Left colon (tissue), 2 donors: ENCODE results near the gene LPCAT2. TPM values are rescaled to one million over a fixed set of nuclear protein-coding genes. Genes with fewer than 3 reads are reported as not detected.

ENCODE experiments used
- ATAC-seq: fragments of 200-7000 bp; cut with Tn5 transposase; one replicate; pipeline ENCODE4 v1.9.1; 2020; ENCODE audit warnings: mild to moderate bottlenecking, moderate library complexity
- DNase-seq, 2 donors: peaks; one replicate each; pipeline ENCODE4 v3.0.0-alpha.2; 2020
- intact Hi-C, 2 donors: fragments of 100-400 bp; cut with DNase I in 1 of 2; cut with micrococcal nuclease in 1 of 2; formaldehyde crosslinking; loops; one replicate each; pipeline versions ENCODE4 v1.11.2 to v1.14.0; 2022; cut with DNase I, micrococcal nuclease
- total RNA-seq, 2 donors: library from RNA; stranded (reverse); fragmentation: NEBNext Ultra II Directional; extraction: Animal tissue kit (Norgen Biotek cat#: 25700); gene quantifications; one replicate each; pipeline ENCODE4 v1.2.1, GENCODE V29; 2021
- donor health status: DM: no; HTN: no; CAD: no.
- donor health status: DM: yes; HTN: yes; CAD: no.

LPCAT2 gene
- total RNA-seq, 2 donors from 2014 or later, result 14.0 to 17.9 TPM

DNA sequence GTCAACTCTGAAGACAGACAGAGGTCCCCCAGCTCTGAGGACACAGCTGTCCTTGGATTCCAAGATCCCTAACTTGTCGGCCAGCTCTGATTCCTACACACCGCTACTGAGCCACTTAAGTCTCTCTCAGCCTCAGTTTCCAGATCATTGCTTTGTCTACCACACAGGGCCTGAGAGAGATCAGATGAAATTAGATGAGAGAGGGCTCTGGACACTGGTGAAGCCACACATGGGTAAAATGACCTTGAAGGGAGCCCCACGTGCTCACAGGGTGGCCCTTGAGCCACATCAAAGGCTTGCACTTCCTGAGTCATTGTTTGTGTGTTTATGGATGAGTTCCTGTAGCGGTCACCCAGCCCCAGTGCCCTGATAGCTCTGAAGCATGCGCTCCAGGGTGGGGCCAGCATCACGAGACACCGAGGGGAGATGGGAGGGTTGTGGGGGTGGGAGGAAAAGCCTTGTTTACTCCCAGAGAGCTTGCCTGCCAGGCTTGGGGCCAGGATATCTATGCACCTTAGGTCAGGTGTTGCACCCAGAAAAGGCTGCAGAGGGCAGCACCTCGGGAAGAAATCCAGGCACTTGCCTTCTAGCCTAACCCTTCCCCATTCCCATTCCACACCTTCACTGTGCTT lies 114.2 kb downstream of the LPCAT2 start:
- peak; percentile 31 for ATAC-seq
- intact Hi-C loops, result no loop called here
- DNase-seq, result no peak

DNA sequence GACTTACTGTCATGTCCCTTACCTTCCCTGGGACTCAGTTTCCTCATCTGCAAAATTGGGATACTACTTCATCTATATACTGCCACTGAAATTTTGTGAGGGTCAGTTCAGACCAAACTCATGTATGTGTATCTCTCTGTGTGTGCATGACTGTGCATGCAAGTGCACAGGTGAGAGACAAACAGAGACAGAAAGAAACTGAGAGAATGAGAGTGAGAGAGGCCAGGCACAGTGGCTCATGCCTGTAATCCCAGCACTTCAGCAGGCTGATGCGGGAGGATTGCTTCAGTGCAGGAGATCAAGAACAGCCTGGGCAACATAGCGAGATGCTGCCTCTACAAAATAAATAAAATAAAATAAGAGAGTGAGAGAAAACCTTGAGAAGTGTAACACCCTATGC lies 114.8 kb downstream of the LPCAT2 start:
- intact Hi-C loops, result no loop called here
- no peak for ATAC-seq
- DNase-seq, result no peak

DNA sequence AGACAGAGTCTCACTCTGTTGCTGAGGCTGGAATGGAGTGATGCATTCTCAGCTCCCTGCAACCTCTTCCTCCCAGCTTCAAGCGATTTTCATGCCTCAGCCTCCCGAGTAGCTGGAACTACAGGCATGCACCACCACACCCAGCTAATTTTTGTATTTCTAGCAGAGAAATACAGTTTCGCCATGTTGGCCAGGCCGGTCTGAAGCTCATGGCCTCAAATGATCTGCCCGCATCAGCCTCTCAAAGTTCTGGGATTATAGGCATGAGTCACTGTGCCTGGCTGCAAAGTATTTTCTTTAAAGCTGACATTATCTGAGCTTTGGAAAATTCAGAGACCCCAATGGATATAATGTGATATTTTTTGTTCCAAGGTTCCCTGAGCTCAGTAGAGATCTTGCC lies 115.8 kb downstream of the LPCAT2 start:
- intact Hi-C loops, result no loop called here
- ATAC-seq, result no peak

DNA sequence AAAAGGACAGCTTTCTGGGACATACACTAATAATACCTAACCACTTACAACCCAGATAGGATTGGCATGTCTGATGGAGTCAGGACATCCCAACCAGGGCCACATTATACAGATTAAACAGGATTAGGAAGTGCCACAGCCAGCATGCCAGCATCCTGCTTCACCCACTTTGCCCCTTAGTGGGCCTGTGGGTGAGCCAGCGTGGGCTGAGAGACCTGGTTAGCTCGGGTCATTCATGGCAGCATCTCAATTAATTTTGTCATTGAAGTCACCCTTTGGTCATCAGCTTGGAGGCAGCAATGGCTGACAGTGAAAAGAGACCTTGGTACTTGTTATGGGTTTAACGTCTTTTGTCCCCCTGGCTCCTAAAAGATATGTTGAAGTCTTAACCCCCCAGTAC lies 117.0 kb downstream of the LPCAT2 start:
- ATAC-seq, result no peak
- no peak for DNase-seq
- intact Hi-C loops, result no loop called here

More for the DNA sequence above, 115.8 kb downstream of the LPCAT2 start:
- DNase-seq, result no peak

DNA sequence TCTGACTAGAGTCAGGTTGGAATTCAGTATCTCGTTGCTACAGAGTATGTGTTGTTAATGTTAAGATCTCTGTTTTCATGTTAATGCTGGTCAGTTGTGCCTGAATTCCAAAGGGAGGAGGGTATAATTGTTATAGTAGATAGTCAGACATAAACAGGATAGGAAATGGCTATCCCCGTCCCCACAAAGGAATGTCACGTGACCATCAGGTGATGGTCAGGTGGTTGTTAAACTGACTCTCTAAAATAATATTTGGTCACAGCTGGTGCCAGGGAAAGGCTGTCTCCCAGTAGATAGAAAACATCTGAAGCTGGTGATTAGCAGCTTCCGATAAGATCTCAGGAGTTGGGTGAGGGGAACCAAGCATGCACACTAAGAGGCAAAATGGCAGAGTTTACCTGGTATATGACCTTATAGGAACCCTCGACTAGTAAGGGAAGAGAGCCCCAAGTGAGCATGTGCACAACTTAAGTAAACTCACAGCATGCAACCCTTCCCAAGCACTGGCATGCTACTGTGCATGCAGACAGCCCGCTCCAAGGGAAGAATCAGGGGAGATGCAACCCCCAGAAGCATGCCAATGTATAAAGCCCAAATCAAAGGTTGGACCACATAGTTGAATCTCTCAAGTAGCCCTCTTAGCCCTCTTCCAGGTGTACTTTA lies 119.6 kb downstream of the LPCAT2 start:
- intact Hi-C loops, result no loop called here
- DNase-seq (no peak), ATAC-seq (no peak)

DNA sequence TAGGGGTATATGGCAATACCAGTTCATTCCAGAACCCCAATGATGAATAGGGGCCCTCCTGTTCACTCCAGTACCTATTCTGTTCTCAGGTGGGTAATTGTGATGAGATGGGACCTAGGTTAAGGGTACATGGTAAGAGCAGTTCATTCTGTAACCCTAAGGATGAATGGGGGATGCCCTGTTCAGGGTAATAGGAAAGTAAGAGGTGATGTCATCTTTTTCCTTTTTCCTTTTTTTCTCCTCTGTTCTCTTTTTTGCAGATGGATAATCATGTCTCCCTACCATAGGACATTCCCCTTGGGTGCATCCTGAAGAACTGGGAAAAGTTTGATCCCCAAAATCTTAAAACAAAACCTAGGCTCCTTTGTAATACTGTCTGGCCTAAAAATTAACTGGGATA lies 121.9 kb downstream of the LPCAT2 start:
- intact Hi-C loops, result no loop called here
- DNase-seq (no peak), ATAC-seq (no peak)

DNA sequence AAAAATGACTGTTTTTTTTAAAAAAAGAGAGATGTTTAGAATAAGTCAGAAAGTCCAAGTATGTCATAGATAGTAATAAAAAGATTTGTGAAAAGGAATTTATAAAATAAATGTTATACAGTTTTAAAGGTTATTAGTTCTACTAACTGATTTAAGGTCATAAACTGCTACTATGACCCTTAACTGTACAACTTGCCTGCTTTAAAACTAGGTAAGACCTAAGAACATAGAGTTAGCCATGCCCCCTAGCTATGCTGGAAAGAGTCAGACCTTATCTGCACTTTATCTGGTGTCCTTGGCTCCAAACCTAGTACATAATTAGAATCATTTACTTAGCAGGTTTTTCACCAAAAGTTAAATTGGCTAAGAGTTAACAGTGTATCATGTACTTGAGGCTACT lies 123.4 kb downstream of the LPCAT2 start:
- intact Hi-C loops, result no loop called here
- ATAC-seq (no peak), DNase-seq (no peak)

DNA sequence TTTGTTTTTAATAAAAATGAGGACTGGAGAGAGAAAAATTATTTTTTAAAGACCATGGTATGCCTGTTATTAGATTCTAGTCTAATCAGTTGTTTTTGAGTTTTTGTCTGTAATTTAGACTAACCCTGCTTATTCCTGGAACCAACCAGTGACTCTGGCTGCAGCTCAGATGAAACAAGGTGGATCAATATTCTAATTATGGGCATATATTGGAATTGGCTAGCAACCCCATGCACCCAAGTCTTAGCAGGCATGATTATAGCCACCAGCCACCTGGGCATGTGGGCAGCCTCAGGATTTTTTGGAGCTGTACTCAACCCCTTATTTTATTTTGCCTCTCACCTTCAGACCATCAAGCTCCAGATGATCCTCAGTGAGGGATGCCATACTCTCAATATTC lies 125.3 kb downstream of the LPCAT2 start:
- intact Hi-C loops, result no loop called here
- DNase-seq (no peak), ATAC-seq (no peak)

Other genes with a start within 250 kb of the LPCAT2 start
- gene IRX6, start 184.9 kb upstream of the LPCAT2 start, total RNA-seq, result under 1 TPM; 0.09 to 0.17 TPM
- gene MMP2, start 29.9 kb upstream of the LPCAT2 start, total RNA-seq, result 100 to 1,000 TPM in 1 of 2 donors, 10 to 100 TPM in 1; 57.5 to 136 TPM
- gene CAPNS2, start 57.6 kb downstream of the LPCAT2 start, total RNA-seq, result under 1 TPM; 0.40 to 0.70 TPM
- under 1 TPM in 1 of 2 donors, not detected in 1; 0.31 TPM for gene SLC6A2, start 146.9 kb downstream of the LPCAT2 start, total RNA-seq